KMS-11 (cell line): ENCODE data around the gene RBMS2.

Source experiments
- H2AFZ ChIP-seq: fragments of 200-600 bp; sonication (generic); 2 replicates; pipeline ENCODE4 v1.6.1; 2016; ENCODE audit warnings: antibody characterized with exemption, mixed run types, low read depth
- H3K27ac ChIP-seq: fragments of 200-600 bp; sonication (generic); 2 replicates; pipeline ENCODE4 v1.6.1; 2016; ENCODE audit warnings: mild to moderate bottlenecking, mixed run types
- H3K27me3 ChIP-seq: fragments of 200-600 bp; sonication (generic); 2 replicates; pipeline ENCODE4 v1.6.1; 2017; ENCODE audit warnings: mild to moderate bottlenecking, low read depth, mixed run types, moderate library complexity; ENCODE audit not compliant: insufficient read depth
- H3K36me3 ChIP-seq: fragments of 200-600 bp; sonication (generic); 2 replicates; pipeline ENCODE4 v1.6.1; 2017; ENCODE audit warnings: mild to moderate bottlenecking, mixed run types; ENCODE audit not compliant: insufficient read depth
- H3K4me1 ChIP-seq: fragments of 200-600 bp; sonication (generic); 2 replicates; pipeline ENCODE4 v1.6.1; 2016; ENCODE audit warnings: mild to moderate bottlenecking, low read depth, mixed run types; ENCODE audit not compliant: poor library complexity, severe bottlenecking
- H3K4me2 ChIP-seq: fragments of 200-600 bp; sonication (generic); 2 replicates; pipeline ENCODE4 v1.7.0; 2016; ENCODE audit warnings: mild to moderate bottlenecking, mixed run types
- H3K4me3 ChIP-seq: fragments of 200-600 bp; sonication (generic); IDR thresholded peaks from 2 replicates; pipeline ENCODE4 v1.6.1; 2017; ENCODE audit warnings: low read depth, low read length, mixed read lengths; ENCODE audit not compliant: insufficient read depth
- H3K79me2 ChIP-seq: fragments of 200-600 bp; sonication (generic); 2 replicates; pipeline ENCODE4 v1.6.1; 2016; ENCODE audit warnings: low read depth, mixed run types; ENCODE audit not compliant: insufficient read depth
- H3K9ac ChIP-seq: fragments of 200-600 bp; sonication (generic); 2 replicates; pipeline ENCODE4 v1.6.1; 2016; ENCODE audit warnings: mild to moderate bottlenecking, mixed run types
- H4K20me1 ChIP-seq: fragments of 200-600 bp; sonication (generic); 2 replicates; pipeline ENCODE4 v1.6.1; 2016; ENCODE audit warnings: mild to moderate bottlenecking, mixed run types; ENCODE audit not compliant: insufficient read depth
- CTCF ChIP-seq: fragments of 200-600 bp; sonication (generic); conservative IDR thresholded peaks from 2 replicates; pipeline ENCODE4 v1.6.1; 2017; ENCODE audit warnings: low read depth, mild to moderate bottlenecking, antibody characterized with exemption, low read length, moderate library complexity, mixed read lengths

RBMS2 gene

GRCh38 chr12:56521209-56521589, 421 bp upstream of the RBMS2 start:
- TF ChIP-seq CTCF: no peak
- Histone ChIP-seq H3K9ac (peak overlapping the region; percentile 21; the same call in 1 of the 2 replicates), H3K79me2 (no peaks in the 10 kb centered on the region), H3K27ac (no peak overlapping the region), H2AFZ (peak overlapping the region; percentile 24; the same call in 1 of the 2 replicates), H4K20me1 (no peaks in the 10 kb centered on the region), H3K4me2 (peak overlapping the region; percentile 31; the same call in 1 of the 2 replicates), H3K4me1 (peaks cover 10% of the 10 kb centered on the region), H3K27me3 (no peaks in the 10 kb centered on the region), H3K36me3 (no peaks in the 10 kb centered on the region), H3K4me3 (no peak overlapping the region)

GRCh38 chr12:56522411-56523193, 982 bp downstream of the RBMS2 start:
- Histone ChIP-seq H3K27me3 (no peaks in the 10 kb centered on the region), H3K4me2 (peak overlapping the region; percentile 12; the same call in 1 of the 2 replicates), H3K79me2 (no peaks in the 10 kb centered on the region), H4K20me1 (no peaks in the 10 kb centered on the region), H3K9ac (no peak overlapping the region), H3K36me3 (no peaks in the 10 kb centered on the region), H2AFZ (peak overlapping the region; percentile 24; the same call in 1 of the 2 replicates), H3K27ac (no peak overlapping the region), H3K4me1 (peaks cover 10% of the 10 kb centered on the region), H3K4me3 (no peak overlapping the region)
- TF ChIP-seq CTCF: no peak

- no peak overlapping the region for H3K9ac ChIP-seq
- no peaks in the 10 kb centered on the region for H3K4me1 ChIP-seq
- H4K20me1 ChIP-seq: no peaks in the 10 kb centered on the region
- H2AFZ ChIP-seq: no peak overlapping the region
- H3K27ac ChIP-seq: no peak overlapping the region
- H3K79me2 ChIP-seq: no peaks in the 10 kb centered on the region
- H3K36me3 ChIP-seq: no peaks in the 10 kb centered on the region
- no peak for TF ChIP-seq CTCF
- H3K27me3 ChIP-seq: no peaks in the 10 kb centered on the region
- H3K4me3 ChIP-seq: no peak overlapping the region
- H3K4me2 ChIP-seq: no peak overlapping the region
Observed at GRCh38 chr12:56528846-56529245, 7.2 kb downstream of the RBMS2 start.

- Histone ChIP-seq H4K20me1 (no peaks in the 10 kb centered on the region), H3K79me2 (no peaks in the 10 kb centered on the region), H3K27me3 (no peaks in the 10 kb centered on the region), H3K9ac (no peak overlapping the region), H3K4me1 (no peaks in the 10 kb centered on the region), H3K4me2 (no peak overlapping the region), H3K4me3 (no peak overlapping the region), H2AFZ (no peak overlapping the region), H3K36me3 (no peaks in the 10 kb centered on the region), H3K27ac (no peak overlapping the region)
- no peak for TF ChIP-seq CTCF
Observed at GRCh38 chr12:56529656-56530055, 8.0 kb downstream of the RBMS2 start.
